HK-2 (cell line): ENCODE results near the gene C16orf74.
A peak's percentile ranks its signal among the peaks of the same experiment; 100 is the strongest.

Source experiments
- DNase-seq: peaks from one replicate; pipeline ENCODE4 v3.0.0-alpha.2; 2018; ENCODE audit not compliant: unreplicated experiment

Gene C16orf74

GRCh38 chr16:85750146-85750826 lies 610 bp downstream of the C16orf74 start:
- DNase-seq = peak; percentile 51

GRCh38 chr16:85749771-85750145 lies 1.1 kb downstream of the C16orf74 start:
- DNase-seq = no peak

- DNase-seq = peak; percentile 26
These were observed 4.3 kb downstream of the C16orf74 start for GRCh38 chr16:85746460-85747215.

- DNase-seq = no peak
These were observed 11.8 kb downstream of the C16orf74 start for GRCh38 chr16:85738923-85739715.

GRCh38 chr16:85736921-85737320 lies 14.0 kb downstream of the C16orf74 start:
- no peak for DNase-seq

- no peak for DNase-seq
These were observed 14.9 kb downstream of the C16orf74 start for GRCh38 chr16:85735946-85736345.

- no peak for DNase-seq
These were observed 15.7 kb downstream of the C16orf74 start for GRCh38 chr16:85735225-85735635.

GRCh38 chr16:85734311-85735017 lies 16.4 kb downstream of the C16orf74 start:
- DNase-seq = no peak

- no peak for DNase-seq
These were observed 17.1 kb downstream of the C16orf74 start for GRCh38 chr16:85733839-85734170.

GRCh38 chr16:85733155-85733838 lies 17.6 kb downstream of the C16orf74 start:
- DNase-seq = no peak

- DNase-seq = no peak
These were observed 19.7 kb downstream of the C16orf74 start for GRCh38 chr16:85731179-85731578.

- DNase-seq = no peak
These were observed 20.8 kb downstream of the C16orf74 start for GRCh38 chr16:85730186-85730465.

- no peak for DNase-seq
These were observed 21.3 kb downstream of the C16orf74 start for GRCh38 chr16:85729452-85730185.

- no peak for DNase-seq
These were observed 22.0 kb downstream of the C16orf74 start for GRCh38 chr16:85728879-85729278.

GRCh38 chr16:85724936-85725335 lies 26.0 kb downstream of the C16orf74 start:
- no peak for DNase-seq

GRCh38 chr16:85724126-85724879 lies 26.6 kb downstream of the C16orf74 start:
- no peak for DNase-seq

GRCh38 chr16:85722128-85722893 lies 28.6 kb downstream of the C16orf74 start:
- no peak for DNase-seq

GRCh38 chr16:85720302-85720637 lies 30.6 kb downstream of the C16orf74 start:
- DNase-seq = peak; percentile 70

GRCh38 chr16:85719605-85720301 lies 31.1 kb downstream of the C16orf74 start:
- no peak for DNase-seq
